DMS153 treated with DMSO at 0.1 percent for 48 hours (cell line): ENCODE data around the gene ROR1.
"Not testable (repeated sequence)": the region's sequence is repeated elsewhere in the genome, so short reads cannot be mapped to it uniquely, and the experiment has no call there.

ENCODE experiments used
- DNase-seq: peaks from one replicate; lab custom pipeline; 2025; ENCODE audit not compliant: unreplicated experiment; lab: John Stamatoyannopoulos, UW

ROR1 gene

GRCh38 chr1:63758791-63759190 is 15.0 kb upstream of the ROR1 start:
- DNase-seq: peak; percentile 61

GRCh38 chr1:63759778-63760177 is 14.0 kb upstream of the ROR1 start:
- DNase-seq: no peak

DNA sequence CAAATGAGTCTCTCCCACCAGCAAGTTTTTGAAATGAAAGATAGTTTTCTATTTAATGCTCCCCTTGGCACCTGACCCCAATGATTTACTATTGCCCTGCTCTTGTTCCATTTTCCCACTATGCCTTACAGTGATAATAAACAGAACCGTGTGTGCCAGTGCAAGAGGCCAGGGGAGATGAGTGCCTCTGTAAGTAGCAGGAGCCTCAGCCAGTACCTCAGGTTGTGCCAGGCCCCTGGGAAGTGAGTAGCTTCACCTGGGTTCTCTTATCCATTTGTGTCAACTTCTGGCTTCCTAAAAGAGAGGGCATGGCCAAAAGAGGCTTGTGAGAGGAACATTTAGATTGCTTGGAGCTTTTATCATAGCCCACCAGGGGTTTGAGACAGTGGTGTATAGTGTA is 3.4 kb upstream of the ROR1 start:
- no peak for DNase-seq

DNA sequence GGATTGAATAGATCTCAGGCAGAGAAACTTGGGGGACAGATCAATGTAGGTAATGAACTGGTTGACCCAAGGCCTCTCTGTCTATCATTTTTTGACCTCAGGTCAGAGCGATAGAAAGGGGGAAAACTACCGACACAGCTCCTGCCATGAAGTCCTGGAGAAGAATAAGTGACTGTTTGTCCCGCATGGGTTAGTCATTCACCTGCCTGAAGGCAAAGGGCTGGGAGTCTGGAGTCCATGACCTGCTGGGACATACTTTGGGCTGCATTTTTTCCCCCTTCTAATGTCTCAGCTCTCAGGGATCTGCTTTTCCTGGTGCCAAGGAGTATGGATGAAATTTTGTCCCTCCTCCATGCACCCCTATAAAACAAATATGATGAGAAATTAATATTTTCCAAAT is 1.6 kb upstream of the ROR1 start:
- no peak for DNase-seq

DNA sequence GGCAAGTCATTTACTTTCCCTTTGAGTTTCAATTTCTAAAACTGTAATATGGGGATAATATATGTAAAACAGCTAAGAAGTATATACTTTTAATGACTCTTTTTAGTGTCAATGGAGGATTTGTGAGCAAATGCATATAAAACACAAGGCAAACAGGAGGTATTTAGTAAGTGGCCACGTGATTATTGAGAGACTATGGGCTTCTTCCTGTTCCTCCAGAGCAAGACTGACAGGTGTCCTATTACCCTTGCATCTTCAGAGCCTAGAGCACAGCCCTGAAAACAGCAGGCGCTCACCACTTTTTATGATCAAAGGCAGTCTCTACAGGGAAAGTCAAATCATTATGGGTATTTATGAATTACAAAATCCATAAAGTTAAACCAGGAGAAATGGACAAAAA is 941 bp upstream of the ROR1 start:
- DNase-seq: no peak

GRCh38 chr1:63773496-63773814 is 362 bp upstream of the ROR1 start:
- no peak for DNase-seq

- DNase-seq: no peak
These were observed 1.0 kb downstream of the ROR1 start for GRCh38 chr1:63774617-63775417.

- DNase-seq: no peak
These were observed 1.8 kb downstream of the ROR1 start for GRCh38 chr1:63775418-63776127.

GRCh38 chr1:63777286-63777685 is 3.5 kb downstream of the ROR1 start:
- DNase-seq: no peak

- DNase-seq: no peak
These were observed 4.4 kb downstream of the ROR1 start for GRCh38 chr1:63777965-63778880.

DNA sequence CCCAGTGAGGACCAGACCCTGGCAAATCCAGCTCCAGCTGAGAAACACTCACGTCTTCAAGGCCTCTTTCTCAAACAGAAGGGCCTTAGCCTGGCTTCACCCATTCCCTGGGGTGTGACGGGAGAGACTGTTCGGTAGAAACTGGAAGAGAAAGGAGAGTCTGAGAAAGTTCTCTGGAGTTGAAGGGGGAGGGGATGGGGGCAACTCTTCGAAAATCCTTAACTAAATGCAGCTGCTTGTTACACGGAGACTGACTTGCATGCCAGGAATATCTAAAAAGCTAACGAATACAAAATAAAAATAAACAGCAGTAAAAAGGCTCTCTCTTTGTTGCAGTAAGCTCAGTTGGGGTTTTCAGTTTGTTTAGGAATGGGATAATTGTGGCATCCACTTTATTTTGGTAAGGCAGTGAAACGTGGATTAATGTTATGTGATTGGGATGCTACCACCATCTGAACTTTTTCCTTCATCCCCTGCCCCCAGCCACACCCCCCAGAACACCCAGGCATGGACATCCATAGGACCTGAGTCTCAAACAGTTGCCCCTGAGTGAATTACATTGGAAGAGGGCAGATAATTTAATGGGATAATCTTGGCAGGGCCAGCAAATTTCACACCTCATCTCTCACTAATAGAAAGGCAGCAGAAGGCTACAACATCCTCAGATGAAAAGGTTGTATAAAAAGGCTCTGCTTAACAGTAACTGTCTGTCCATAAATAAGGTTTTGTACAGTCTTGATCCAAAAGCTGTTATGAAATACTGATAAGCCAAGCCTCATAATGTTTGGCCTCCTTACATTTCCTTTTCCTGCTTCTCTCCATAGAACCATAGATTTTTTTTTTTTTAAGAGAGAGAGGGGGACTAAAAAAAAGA is 5.8 kb downstream of the ROR1 start:
- DNase-seq: no peak

GRCh38 chr1:63780565-63780964 is 6.7 kb downstream of the ROR1 start:
- no peak for DNase-seq

- DNase-seq: no peak
These were observed 9.2 kb downstream of the ROR1 start for GRCh38 chr1:63782982-63783381.

- no peak for DNase-seq
These were observed 10.3 kb downstream of the ROR1 start for GRCh38 chr1:63784083-63784482.

DNA sequence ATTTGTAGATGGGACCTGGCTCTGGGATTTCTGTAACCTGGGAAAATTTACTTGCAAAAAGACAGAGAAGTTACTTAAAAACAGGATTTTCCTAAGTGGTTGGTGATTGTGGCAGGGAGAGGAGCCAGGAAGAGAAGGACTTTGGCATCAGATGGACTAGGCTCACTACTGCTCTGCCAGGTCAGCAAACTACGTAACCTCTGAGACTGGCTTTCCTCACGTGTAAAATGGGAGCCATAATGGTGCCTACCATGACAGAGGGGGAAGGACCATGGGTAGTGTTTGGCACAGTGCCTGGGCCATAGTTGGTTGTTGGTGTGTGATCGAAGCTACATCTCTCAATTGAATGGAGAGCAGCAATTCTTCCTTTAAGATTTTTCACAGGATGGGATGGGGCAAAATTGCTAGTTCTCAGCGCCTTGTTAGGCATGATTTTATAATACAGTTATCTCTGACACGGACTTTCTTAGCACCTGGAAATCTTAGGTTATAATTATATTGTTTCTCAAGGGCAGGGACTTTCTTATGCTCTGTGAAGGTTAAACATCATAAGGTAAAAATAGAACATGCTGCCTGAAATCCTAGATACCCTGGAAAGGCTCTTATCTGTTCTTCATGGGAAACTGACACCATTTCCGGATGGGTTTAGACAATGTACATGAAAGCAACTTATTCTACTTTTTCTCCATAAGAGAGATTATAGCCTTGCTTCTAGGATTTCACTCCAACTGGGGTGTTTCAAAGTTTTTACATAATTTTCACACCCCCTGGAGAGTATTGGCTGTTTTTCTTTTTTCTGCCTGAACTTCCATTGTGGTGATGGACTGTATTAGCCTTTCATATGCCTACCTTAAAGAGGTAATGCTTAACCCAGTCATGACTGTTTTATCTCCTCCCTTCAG is 10.9 kb downstream of the ROR1 start:
- DNase-seq: no peak

DNA sequence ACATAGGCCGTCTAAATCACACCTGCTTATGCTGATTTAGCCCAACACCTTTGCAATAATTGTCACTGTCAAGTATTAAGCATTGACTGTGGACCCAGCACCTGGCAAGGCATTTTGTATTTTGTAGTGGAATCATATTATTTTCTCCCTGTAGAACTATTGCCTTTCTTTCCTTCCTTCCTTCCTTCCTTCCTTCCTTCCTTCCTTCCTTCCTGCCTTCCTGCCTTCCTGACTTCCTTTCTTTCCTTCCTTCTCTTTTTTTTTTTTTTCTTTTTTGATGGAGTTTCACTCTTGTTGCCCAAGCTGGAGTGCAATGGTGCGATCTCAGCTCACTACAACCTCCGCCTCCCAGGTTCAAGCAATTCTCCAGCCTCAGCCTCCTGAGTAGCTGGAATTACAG is 13.5 kb downstream of the ROR1 start:
- DNase-seq: not testable (repeated sequence)

DNA sequence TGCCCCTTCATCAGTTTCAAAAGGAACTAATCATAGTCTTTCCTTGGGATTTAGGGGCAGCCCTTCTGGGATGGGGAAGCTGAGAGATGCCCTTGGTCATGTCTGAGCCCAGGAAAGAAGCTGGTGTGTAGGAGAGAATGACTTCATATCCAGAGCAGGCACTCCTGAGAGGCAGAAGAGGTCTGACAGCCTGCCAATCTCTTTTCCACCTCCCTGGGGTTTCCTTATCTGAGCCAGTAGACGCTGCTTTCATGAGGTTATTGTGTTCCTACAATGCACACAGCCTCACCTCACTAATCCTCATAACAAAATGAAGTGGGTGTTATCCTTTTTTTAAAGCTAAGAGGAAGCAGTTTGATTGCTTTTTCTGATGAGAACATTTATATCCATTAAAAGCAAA is 14.1 kb downstream of the ROR1 start:
- peak; percentile 41 for DNase-seq

DNA sequence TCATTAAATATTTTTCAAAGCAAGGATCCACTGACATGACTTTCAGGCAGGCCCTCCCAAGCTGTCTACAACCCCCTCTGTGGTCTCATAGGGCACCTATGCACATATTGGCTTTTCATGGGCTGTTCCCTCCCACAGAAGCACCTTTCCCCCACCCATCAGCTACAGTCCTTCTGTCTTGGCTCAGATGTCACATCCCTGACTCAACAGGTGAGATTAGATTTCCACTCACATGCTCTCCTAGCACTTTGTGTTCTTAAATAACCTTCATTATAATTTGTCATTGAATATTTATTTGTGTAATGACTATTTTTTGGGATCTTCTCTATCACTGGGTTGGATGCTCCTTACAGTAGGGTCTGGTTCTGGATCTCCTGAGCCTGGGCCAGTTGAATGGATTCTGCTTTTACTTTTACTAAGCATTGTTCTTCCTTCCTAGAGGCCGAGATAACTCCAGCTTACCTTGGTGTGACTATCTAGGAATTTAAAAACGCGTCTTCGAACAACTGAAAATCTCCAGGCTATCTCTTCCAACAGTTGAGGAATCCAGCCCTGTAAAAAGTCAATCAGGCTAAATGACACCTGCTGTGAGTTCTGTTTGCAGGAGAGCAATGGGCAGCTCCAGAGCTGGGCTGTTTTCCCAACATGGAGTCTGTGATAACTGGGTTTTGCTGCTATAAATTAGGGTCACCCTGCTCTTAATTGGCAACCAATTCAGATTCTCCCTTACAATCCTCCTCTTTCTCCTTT is 16.2 kb downstream of the ROR1 start:
- DNase-seq: no peak

DNA sequence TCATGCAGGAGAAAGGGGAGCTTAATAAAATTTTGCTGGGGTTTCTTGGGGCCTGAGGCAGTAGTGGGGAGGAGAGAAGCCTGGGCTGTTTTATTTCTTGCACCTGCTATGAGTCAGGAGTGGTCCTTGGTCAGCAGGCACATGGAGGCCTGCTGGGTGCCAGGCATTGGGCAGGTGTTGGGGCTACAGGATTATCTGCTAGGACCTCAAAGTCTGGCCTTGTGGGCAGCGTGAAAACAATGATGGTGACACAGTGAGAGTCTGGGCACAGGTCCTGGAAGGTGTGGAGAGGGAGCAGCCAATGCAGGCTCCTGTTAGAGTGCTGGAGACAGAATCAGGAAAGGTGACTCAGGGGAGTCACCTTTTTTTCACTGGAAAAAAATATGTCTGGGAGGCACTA is 17.2 kb downstream of the ROR1 start:
- DNase-seq: no peak
